ENCODE measurements around the gene SFT2D3. TPM values are rescaled to one million over a fixed set of nuclear protein-coding genes. Genes with fewer than 3 reads are reported as not detected.
A peak's percentile ranks its signal among the peaks of the same experiment; 100 is the strongest.

The SFT2D3 gene
- 1 to 10 TPM; 2.6 to 3.5 TPM for total RNA-seq

DNA sequence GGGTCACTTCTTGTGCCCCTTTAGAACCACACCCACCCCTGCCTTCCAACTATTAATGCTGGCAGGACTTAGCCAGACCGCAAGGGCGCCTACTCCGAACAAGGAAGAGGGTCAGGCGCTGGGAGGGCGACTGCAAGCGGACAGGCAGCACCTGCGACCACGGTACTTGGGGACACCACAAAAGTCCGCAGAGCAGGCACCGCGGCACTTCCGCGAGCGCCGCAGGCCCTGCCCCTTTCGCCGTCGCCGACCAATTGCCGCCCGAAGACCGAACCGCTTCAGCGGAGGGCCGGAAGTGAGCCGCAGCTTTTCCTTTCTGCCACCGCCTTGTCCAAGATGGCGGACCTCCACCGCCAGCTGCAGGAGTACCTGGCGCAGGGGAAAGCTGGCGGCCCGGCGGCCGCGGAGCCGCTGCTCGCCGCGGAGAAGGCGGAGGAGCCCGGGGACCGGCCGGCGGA, at the start of gene SFT2D3:
Gene SFT2D3 (plus strand): TSS at position 305 of the 458 bp plus-strand sequence. CDS start 32 bp downstream, at position 337.
- peak; percentile 86 to 95 for DNase-seq (ENCODE audit: low spot score in 2 of 2)
- ATAC-seq, result peak; percentile 83 to 87
- H3K9me3 Mint-ChIP-seq, result no peaks in the 10 kb centered on the region
- H3K36me3 Mint-ChIP-seq, result peaks cover 11 to 26% of the 10 kb centered on the region in 2 donors
- H3K27ac Mint-ChIP-seq, result peak within 1 kb of the TSS; percentile 92 to 95

DNA sequence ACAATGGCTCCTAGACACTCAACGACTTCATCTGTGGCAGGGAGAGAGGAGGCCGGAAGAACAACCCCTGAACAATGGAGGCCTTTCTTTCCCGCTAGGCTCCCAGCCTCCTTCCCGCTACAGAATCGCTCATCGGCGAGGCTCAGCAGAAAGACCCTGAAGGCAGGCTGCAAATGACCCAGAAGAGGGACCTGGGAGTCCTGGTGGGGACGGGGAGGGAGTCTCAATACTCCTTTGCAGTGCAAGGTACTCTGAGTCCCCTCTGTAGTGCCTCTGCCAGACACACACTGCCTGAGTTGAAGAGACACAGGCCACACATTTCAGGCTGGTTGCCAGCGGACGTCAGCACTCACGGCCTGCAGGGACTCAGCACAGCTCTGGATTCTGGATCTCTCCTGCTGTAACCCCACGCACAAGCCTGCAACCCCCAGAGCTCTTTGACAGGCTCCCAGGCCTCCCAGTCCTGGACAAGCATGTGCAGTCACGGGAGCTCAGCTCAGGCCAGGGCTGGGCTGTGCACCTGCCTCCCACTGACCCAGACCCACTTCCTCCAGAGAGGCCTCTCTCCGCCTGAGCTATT, 49.2 kb upstream of the SFT2D3 start:
- Mint-ChIP-seq H3K9me3 (no peaks in the 10 kb centered on the region), H3K36me3 (no peaks in the 10 kb centered on the region), H3K27ac (no peak overlapping the region)
- ATAC-seq (no peak), DNase-seq (ENCODE audit: low spot score in 2 of 2) (no peak)

- no peak for ATAC-seq
Observed at GRCh38 chr2:127652786-127653357, 48.4 kb upstream of the SFT2D3 start.

DNA sequence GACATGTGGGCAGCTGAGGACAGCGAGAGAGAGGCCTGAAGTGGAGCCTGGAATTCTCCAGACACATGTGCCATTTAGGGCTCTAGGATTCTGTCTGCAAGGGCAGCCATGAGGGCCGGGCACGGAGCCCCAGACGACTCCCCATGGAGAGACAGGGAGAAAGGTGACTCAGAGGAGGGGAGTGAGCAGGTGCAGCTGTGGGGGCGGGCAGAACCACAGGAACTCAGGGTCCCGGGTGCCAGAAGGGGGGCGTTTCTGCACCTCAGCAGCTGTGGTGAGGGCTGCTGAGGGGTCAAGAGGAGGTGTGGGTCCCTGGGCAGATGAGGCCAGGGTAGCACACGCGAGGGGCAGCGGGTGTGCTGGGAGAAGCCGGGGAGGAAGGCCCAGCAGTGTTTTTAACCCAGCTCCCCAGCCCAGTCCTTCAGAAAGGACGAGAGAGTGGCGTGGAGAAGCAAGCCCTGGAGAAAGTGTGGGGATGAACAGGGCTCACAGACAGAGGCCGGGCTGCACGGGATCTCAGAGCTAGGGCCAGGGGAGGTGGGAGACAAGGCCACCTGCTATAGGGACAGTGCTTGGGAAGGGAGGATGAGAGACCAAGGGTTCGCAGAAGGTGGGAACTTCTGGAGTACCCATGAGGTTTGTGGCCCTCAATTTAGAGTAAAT, 47.7 kb upstream of the SFT2D3 start:
- H3K9me3 Mint-ChIP-seq, result no peaks in the 10 kb centered on the region
- no peaks in the 10 kb centered on the region for H3K36me3 Mint-ChIP-seq
- peak overlapping the region in 1 of 2 donors; percentile 86 for H3K27ac Mint-ChIP-seq
- DNase-seq (ENCODE audit: low spot score in 2 of 2) (no peak), ATAC-seq (no peak)

More at GRCh38 chr2:127652786-127653357, 48.4 kb upstream of the SFT2D3 start:
- Mint-ChIP-seq H3K9me3 (no peaks in the 10 kb centered on the region), H3K36me3 (no peaks in the 10 kb centered on the region), H3K27ac (peak overlapping the region in 1 of 2 donors; percentile 86)
- no peak for DNase-seq (ENCODE audit: low spot score in 2 of 2)

DNA sequence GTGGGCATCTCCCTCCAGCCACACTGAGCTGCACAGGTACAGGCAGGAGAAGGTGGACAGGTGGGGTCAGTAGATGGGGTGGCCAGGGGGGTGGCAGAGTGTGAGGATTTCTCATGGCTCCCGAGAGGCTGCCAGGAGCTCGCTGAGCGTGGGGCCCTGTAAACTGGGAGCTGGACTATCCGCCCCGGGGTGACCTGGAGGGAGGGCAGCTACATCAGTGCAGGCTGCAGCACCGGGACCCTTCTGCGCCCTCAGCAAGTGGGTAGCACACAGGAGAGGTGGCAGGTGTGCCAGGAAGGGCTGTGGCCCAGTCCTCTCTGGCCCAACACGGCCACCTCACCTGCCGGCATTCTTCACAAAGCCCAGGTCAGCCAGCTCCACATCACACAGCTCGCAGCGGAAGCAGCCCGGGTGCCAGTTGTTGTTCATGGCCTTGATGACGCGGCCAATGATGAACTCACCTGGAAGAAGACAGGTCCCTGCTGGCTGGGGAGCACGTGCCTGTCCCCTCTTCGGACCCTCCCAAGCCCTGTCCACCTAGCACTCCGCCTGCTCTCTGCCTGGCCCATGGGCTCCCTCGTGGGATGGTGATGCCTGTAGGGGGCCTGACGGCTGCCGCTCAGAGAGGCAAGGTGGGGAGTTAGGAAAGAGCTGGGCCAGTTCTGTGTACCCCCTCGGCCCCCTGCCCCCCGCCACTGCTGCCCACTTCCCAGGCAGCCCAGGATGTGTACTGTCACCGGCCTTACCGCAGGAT, 47.0 kb upstream of the SFT2D3 start:
- DNase-seq (ENCODE audit: low spot score in 2 of 2) (no peak), ATAC-seq (no peak)
- peak overlapping the region in 1 of 2 donors; percentile 86 for H3K27ac Mint-ChIP-seq
- no peaks in the 10 kb centered on the region for H3K36me3 Mint-ChIP-seq
- no peaks in the 10 kb centered on the region for H3K9me3 Mint-ChIP-seq

GRCh38 chr2:127654838-127655175, 46.5 kb upstream of the SFT2D3 start:
- no peaks in the 10 kb centered on the region for H3K9me3 Mint-ChIP-seq
- no peaks in the 10 kb centered on the region for H3K36me3 Mint-ChIP-seq
- ATAC-seq (no peak), DNase-seq (ENCODE audit: low spot score in 2 of 2) (no peak)
- no peak overlapping the region for H3K27ac Mint-ChIP-seq

GRCh38 chr2:127655209-127656073, 45.9 kb upstream of the SFT2D3 start:
- ATAC-seq, result no peak
- H3K27ac Mint-ChIP-seq, result no peak overlapping the region
- no peak for DNase-seq (ENCODE audit: low spot score in 2 of 2)
- no peaks in the 10 kb centered on the region for H3K36me3 Mint-ChIP-seq
- no peaks in the 10 kb centered on the region for H3K9me3 Mint-ChIP-seq

- Mint-ChIP-seq H3K9me3 (no peaks in the 10 kb centered on the region), H3K27ac (peak overlapping the region in 1 of 2 donors; percentile 50), H3K36me3 (no peaks in the 10 kb centered on the region)
- ATAC-seq (no peak), DNase-seq (ENCODE audit: low spot score in 2 of 2) (no peak)
Observed at GRCh38 chr2:127656569-127657231, 44.6 kb upstream of the SFT2D3 start.

- no peak for DNase-seq (ENCODE audit: low spot score in 2 of 2)
- Mint-ChIP-seq H3K27ac (no peak overlapping the region), H3K9me3 (no peaks in the 10 kb centered on the region), H3K36me3 (no peaks in the 10 kb centered on the region)
- ATAC-seq, result no peak
Observed at GRCh38 chr2:127657232-127657595, 44.1 kb upstream of the SFT2D3 start.

- no peak for ATAC-seq
- H3K9me3 Mint-ChIP-seq, result no peaks in the 10 kb centered on the region
Observed at GRCh38 chr2:127658146-127658545, 43.2 kb upstream of the SFT2D3 start.

DNA sequence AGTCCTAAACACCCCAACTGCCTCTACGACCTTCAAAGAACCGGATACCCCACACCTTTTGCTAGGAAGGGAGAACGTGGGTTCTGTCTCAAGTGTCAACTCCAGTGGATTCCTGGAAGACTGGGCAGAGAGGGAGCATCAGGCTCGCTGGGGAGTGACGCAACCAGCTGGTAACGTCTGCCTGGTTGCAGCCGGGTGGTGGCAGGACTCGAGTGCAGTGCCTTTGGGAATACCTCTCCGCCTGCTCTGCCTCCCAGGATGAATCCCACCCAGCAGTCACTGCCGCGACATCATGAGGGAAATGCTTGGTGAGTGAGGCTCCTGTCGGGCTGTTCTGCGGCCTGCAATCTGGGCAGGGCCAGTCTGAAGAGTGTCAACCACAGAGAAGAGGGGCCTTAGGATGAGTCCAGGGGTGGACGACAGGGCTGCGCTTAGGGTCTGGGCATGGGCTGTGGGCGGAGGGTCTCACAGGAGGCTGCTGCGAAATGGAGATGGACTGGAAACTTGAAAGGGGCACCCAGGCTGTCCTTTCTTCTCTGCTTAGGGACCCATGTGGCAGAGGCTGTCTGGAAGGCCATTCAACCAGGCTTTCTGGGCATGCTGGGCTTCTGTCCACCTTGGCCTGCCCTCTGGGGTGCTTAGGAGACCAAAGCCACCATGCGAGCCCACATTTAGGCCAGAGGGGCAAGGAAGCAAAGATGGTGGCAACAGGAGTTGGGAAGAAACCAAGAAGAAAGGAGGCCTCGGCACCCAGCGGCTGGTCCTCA, 42.5 kb upstream of the SFT2D3 start:
- no peak overlapping the region for H3K27ac Mint-ChIP-seq

More at GRCh38 chr2:127658146-127658545, 43.2 kb upstream of the SFT2D3 start:
- H3K36me3 Mint-ChIP-seq, result no peaks in the 10 kb centered on the region
- no peak for DNase-seq (ENCODE audit: low spot score in 2 of 2)
- no peak overlapping the region for H3K27ac Mint-ChIP-seq

GRCh38 chr2:127659408-127660290, 41.6 kb upstream of the SFT2D3 start:
- Mint-ChIP-seq H3K36me3 (no peaks in the 10 kb centered on the region), H3K27ac (no peak overlapping the region), H3K9me3 (no peaks in the 10 kb centered on the region)
- no peak for ATAC-seq
- no peak for DNase-seq (ENCODE audit: low spot score in 2 of 2)

More for the DNA sequence above, 42.5 kb upstream of the SFT2D3 start:
- no peak for DNase-seq (ENCODE audit: low spot score in 2 of 2)
- Mint-ChIP-seq H3K9me3 (no peaks in the 10 kb centered on the region), H3K36me3 (no peaks in the 10 kb centered on the region)
- no peak for ATAC-seq

GRCh38 chr2:127660291-127660578, 41.1 kb upstream of the SFT2D3 start:
- no peaks in the 10 kb centered on the region for H3K36me3 Mint-ChIP-seq
- DNase-seq (ENCODE audit: low spot score in 2 of 2) (no peak), ATAC-seq (no peak)
- no peak overlapping the region for H3K27ac Mint-ChIP-seq
- no peaks in the 10 kb centered on the region for H3K9me3 Mint-ChIP-seq

DNA sequence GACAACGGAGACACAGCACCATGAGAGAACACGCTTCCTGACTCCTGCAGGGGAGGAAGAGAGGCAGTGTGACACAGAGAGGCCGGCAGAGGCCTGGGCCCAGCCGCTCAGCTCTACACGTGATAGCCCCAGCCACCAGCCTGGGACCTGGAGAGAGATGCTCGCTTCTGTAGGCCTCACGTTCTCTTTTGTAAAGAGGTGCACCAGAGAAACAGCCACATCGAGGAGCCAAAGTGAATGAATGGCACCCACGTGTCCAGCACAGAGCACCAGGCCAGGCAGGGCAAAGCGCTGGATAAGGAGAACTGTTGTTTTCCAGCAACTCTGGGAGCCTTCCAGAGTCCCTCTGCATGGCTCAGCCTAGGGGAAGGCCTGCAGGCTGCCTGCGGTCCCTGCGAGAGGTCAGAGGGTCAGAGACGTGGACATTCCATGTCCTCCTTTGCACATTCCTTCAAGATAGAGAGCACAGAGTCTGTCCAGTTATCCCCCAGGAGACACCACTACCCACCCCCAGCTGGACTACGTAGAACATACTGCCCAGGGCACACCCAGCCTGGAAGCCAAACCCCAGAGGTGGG, 40.1 kb upstream of the SFT2D3 start:
- Mint-ChIP-seq H3K36me3 (no peaks in the 10 kb centered on the region), H3K9me3 (no peaks in the 10 kb centered on the region), H3K27ac (peak overlapping the region in 1 of 2 donors; percentile 65)
- DNase-seq (ENCODE audit: low spot score in 2 of 2) (no peak), ATAC-seq (no peak)

Data from activated naive CD4-positive, alpha-beta T cell treated with anti-CD3 and anti-CD28 coated beads, Interleukin-2, amount 50 U/mL, for 72 hours (primary cell).